GM19328 (cell line): ENCODE results near the gene A1BG.

ENCODE experiments used
- ATAC-seq: cut with Tn5 transposase; IDR thresholded peaks from one replicate; pipeline ENCODE4 v1.9.1; 2021; ENCODE audit warnings: mild to moderate bottlenecking, moderate library complexity; ENCODE audit not compliant: unreplicated experiment

A1BG gene

GRCh38 chr19:58352760-58353671 lies at the start of gene A1BG:
TSS of gene A1BG (minus strand) at chr19:58353492. CDS start at chr19:58353437, 55 bp downstream.
- ATAC-seq = no peak

DNA sequence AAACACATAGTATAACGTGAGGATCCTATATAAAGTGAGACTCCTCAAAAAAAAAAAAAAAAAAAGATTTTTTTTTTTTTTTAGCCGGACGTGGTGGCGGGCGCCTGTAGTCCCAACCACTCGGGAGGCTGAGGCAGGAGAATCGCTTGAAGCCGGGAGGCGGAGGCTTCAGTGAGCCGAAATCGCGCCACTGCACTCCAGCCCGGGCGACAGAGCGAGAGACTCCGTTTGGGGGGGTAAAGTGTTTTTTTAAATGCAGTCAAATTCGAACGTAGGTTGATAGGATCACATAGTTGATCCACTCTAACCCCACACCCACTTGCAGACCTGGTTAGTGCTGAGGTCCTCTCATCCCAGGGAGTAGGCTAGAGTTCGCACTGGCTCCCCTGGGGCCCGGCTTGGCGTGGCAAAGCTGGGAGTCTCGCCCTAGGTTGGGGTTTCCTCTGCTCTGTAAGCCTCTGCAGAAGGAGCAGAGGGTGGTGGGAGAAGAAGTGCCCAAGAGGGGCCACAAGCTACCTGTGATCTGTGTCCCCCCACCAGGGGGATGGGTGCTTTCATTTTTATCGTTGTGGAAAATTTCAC lies 48.6 kb upstream of the A1BG start:
- ATAC-seq = no peak

DNA sequence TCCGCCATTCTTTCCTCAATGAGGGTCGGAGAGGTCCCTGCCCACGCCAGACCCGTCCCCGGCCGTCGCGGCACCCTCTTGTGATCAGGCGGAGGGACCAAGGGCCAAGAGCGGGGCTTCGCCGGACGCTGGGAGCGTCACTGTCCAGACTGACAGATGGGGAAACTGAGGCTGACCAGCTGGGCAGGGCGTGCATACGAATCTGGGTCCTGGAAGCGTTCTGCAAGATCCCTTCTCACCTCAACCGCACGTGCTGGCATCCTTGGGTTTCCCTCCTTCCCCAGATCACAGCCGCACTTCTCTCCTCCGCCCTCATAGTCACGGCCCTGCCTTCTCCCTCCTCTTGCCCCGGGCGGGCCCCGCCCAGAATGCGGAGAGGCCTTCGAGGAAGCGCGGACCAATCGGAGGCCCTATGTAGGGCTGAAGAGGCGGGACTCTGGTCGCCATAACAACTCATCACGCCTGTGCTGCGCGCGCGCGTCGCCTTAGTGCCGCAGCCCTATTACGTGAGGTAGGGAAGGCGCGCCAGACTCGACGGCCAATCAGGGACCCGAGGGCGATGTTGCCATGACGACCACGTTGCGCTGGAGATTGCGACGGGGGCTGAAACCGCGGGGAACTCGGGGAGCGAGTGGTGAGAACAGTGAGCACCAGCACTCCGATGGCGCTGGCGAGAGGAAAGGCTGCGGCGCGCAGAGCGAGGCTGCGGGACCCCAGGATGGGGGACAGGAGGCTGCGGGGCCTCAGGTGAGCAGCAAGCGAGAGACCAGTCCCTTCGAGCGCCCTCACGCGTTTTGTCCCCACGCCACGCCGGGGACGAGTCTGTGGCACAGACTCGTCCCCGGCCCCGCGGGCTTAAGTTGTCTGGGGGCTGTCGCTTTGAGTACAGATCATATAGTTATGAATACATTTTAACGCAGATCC lies 47.9 kb upstream of the A1BG start:
- ATAC-seq = peak; percentile 92

DNA sequence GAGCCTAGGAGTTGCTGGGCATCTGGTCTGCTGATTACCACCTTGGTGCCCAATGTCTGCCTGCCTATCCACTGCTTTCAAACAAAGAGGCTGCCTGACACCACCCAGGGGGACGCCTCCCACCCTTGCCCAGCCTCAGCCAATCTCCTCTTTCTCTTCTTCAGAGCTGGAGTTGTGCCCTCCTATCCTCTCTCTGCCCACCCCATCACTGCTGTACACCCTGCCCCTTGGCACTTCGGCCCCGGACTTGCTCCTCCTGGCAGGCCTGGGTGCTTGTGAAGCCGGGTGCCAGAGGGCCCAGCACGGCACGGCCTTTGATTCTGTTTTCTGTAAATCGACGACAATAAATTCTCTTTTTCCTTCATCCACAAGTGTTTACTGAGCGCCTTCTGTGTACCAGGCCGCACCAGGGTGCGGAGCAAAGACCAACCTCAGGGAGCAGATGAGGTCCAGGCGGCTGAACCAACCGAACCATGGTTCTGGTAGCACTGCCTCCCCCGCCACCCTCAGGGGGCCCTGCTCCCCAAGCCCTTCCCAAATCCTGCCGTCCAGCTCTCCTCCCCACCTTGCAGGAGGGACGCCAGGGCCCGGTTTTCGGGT lies 47.1 kb upstream of the A1BG start:
- ATAC-seq = no peak

- no peak for ATAC-seq
These were observed 46.6 kb upstream of the A1BG start for GRCh38 chr19:58399903-58400302.

DNA sequence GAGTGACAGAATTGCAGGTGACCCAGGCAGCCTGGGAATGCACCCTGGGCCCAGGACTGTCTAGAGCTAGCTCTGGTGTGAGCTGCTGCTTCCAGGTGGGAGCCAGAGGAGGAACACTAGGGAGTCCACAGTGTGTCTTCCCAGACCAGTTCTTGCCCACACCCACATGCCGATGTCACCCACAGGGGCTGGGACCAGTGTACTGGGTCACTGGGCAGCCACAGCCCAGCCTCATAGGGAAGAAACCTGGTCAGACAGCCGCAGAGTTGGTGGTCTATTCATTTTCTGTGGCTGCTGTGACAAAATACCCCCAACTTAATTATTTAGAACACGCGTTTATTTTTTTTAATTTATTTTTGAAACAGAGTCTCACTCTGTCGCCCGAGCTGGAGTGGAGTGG lies 45.3 kb upstream of the A1BG start:
- no peak for ATAC-seq

DNA sequence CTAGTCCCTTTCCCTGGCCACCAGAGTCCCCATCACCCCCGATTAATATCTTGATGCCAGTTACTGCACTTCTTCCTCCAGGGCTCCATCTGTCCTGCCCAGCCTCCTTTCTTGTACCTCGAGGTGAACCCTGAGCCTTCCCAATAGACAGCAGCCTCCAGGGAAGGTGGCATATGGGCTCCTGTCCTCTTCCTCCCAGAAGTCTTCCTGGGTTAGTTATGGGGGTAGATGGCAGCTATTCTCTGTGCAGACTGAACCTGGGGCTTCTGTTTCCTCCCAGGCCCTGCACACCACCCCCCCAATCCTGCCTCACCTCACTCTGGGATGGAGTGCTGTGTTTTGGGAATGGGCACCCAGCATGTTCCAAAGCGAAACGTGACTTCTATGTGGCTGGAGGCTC lies 44.8 kb upstream of the A1BG start:
- ATAC-seq = no peak

GRCh38 chr19:58397533-58398037 lies 44.3 kb upstream of the A1BG start:
- no peak for ATAC-seq

DNA sequence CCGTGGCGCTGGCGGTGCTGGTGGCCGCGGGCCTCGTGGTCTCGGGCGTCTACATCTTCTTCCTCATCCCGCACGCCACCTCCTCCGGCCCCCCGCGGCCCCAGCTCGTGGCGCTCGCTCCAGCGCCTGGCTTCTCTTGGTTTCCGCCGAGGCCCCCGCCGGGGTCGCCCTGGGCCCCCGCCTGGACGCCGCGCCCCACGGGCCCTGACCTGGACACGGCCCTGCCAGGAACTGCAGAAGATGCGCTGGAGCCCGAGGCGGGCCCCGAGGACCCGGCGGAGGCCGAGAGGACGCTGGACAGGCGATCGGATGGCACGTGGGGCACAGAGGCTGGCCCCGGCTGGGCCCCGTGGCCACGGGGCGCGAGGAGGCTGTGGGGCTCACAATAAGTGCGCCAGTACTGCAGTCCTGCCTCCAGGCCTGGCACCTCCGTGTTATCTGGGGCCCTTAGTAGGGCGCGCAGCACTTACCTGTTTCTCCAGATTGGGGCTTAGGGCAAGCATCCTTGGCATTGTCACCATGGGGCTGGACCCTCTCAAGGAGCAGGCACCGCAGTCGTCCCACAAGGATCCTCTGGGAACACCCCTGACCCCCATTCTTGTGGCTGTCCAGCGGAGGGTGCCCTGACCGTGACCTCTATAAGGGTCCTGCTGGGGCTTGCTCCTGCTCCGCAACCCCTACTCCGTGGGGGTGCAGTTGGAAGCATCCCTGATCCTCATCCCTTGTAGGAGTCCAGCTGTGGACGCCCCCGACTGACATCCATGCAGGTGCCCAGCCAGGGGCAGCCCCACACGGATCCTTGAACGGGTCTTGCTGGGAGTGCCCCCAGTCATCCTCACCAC lies 43.6 kb upstream of the A1BG start:
- no peak for ATAC-seq

- no peak for ATAC-seq
These were observed 42.8 kb upstream of the A1BG start for GRCh38 chr19:58395979-58396627.

- no peak for ATAC-seq
These were observed 42.1 kb upstream of the A1BG start, which contains the start of gene RNF225 for GRCh38 chr19:58395220-58395978. TSS of gene RNF225 (plus strand) at chr19:58395656. CDS start at chr19:58396090, 434 bp downstream.

DNA sequence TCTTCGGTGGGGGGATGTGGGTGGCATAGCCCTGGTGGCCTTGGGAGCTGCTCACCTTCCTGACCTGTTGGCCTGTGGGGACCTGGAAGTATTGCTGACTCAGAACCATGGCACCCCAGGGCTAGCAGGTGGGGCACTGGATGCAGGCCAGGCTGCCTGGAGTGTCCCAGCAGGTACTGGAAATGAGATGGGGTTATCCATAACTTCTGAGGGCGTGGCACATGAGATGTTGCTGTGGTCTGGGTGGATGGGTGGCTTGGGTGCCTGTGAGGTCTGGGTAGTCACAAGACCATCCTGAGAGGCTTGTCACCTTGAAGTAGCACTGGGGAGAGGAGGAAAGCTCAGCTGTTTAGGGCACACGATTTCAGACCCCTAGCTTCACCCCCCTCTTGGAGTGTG lies 41.5 kb upstream of the A1BG start:
- ATAC-seq = no peak

DNA sequence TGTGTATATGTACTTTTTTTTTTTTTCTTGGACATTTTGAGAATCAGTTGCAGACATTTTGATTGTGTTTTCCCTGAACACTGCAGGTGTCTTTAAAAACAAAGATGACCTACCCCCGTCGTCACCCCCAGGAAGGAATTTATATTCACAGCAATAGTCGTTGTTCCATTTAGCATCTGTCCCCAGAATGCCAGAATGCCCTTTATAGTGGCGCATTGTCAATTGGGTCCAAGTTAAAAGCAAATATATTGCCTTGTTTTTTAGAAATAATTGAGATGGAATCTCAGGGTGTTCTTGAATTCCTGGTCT lies 40.4 kb upstream of the A1BG start:
- no peak for ATAC-seq

DNA sequence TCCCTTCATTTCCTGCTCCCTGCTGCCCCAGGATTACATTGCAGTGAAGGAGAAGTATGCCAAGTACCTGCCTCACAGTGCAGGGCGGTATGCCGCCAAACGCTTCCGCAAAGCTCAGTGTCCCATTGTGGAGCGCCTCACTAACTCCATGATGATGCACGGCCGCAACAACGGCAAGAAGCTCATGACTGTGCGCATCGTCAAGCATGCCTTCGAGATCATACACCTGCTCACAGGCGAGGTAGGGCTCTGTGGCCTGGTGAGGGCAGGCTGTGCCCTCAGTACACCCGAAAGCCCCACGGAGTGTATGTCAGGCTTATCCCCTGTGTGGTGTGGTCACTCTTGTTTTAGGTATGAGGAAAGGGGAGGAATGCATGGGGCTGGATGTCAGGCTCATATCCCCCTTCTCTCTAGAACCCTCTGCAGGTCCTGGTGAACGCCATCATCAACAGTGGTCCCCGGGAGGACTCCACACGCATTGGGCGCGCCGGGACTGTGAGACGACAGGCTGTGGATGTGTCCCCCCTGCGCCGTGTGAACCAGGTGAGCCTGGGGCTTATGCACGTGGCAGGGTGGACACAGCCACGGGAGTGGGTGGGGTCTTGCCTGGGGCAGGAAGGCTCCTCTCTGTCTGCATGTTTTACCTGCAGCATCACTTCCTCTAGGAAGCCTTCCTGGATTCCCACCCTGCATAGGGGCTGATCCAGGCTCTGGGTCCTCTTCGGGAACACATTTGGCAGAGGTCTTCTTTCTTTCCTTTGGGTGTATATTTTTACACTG lies 39.8 kb upstream of the A1BG start:
- ATAC-seq = no peak

DNA sequence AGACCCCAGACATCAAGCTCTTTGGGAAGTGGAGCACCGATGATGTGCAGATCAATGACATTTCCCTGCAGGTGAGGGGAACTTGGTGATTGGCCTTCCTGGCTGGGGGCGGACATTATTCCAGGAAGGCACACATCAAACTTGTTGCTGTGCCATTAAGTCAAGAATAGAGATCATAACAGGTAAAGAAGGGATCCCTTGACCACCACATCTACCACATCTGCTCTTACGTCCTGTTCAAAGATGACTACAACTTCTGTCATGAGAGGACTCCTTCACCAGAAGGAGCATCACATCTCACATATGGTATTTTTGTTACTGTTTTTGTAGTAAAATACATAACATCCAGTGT lies 34.9 kb upstream of the A1BG start:
- ATAC-seq = no peak

GRCh38 chr19:58387338-58388174 lies 34.3 kb upstream of the A1BG start:
- no peak for ATAC-seq
